Ecto neural progenitor cell (in vitro differentiated cells): ENCODE measurements around the gene IL2RA.
"Not testable (repeated sequence)": the region's sequence is repeated elsewhere in the genome, so short reads cannot be mapped to it uniquely, and the experiment has no call there.

Experiments
- DNase-seq: peaks from one replicate; pipeline ENCODE4 v3.0.0-alpha.2; 2018; ENCODE audit warnings: low spot score

IL2RA gene

GRCh38 chr10:6062101-6062771, at the start of gene IL2RA:
TSS of gene IL2RA (minus strand) at chr10:6062367. CDS start at chr10:6062151, 216 bp downstream.
- DNase-seq = no peak

DNA sequence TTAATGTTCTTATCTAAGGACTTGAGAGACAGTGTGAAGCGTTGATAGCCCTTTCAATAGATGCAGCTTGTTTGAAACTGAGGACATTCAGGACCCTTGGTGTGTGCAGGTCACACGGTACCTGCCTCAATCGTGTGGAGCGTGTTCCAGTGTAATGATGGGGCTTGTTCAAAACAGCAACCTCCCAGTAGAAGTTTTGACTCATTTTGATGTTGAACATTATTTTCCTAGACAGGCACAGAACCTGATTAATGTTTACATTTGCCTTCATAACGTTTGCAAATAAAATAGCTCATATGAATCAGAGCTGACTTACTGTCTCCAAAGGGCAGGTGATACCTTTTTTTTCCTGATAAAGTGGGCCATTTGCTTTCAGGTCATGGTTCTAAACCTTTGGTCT, 48.0 kb upstream of the IL2RA start:
- no peak for DNase-seq

DNA sequence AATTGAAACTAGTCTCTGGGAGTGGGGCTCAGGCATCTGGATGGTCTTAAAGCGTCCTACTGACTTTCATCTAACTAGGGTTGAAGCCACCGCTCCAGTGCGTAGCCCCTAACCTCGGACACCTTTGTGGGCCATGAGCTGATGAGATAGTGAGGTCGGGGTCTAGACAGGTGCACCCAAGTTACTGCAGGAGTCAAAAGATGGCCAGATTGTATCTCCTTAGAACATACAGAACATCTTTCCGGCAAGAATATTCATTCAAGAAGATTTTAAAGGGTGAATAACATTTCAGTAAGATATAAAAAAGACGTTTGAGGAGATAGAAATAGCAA, 47.2 kb upstream of the IL2RA start:
- no peak for DNase-seq

DNA sequence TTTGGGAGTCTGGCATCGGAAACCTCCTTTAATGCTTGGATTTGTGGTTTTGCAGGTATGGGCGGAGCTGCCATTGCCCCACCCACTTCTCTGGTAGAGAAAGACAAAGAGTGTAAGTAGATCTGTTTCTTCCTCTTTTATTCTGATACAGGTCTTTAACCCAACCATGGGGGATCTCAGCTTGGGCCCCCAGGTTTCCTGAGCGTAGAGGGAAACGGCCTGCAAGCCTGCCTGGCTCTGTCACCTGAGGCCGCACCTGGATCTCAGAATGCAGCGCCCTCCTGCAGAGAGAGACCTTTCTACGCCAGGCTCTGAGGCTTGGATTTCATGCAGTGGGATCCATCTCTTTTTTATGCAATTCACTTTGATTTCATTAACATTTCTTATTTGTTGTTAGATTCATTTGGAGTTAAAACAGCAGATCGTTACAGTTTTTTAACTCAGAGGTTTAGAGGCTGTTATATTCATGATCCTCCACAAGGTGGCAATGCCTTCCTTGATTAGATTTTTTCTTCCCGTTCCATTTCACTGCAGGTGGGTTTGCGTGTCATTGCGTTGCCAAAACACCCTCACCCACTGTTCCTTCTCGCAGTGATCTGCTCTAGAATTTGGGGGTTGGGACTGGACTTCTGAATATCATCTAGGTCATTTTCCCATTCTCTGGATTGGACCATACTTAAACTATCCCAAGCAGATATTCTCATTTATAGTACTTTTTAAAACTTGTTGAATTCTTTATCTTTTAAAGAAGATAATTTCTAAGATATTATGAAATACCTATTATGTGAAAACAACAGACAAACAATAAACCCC, 46.7 kb upstream of the IL2RA start:
- no peak for DNase-seq

GRCh38 chr10:6108072-6108471, 45.9 kb upstream of the IL2RA start:
- DNase-seq = no peak

DNA sequence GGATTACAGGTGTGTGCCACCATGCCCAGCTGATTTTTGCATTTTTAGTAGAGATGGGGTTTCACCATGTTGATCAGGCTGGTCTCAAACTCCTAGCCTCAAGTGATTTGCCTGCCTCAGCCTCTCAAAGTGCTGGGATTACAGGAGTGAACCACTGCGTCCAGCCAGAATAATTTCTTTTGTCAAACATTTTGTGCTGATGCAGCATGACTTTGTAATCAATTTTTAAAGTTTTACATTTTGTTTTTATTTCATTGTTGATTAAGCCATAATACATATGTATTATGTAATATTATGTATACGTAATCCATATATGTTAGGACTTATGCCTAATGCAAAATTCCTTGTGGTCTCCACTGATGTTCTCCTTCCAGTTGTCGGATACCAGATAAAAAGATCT, 45.4 kb upstream of the IL2RA start:
- not testable (repeated sequence) for DNase-seq

DNA sequence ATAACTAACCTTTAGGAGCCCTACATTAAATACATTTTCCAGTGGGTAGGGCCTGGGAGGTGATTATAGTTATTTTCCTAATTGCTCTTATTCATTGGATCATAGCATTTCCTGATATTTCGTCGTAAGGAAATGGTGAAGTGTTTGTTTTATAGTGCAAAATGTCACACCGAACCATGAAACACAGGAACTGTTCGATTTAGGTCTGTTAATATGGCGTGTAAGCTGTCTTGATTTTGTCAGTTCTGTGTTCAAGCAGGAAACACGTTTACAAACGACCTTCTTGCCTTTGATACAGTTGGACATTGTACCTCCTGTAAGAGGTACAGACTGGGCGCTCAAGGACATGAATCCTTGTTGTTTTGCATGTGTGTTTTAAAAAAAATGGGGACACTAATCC, 41.4 kb upstream of the IL2RA start:
- no peak for DNase-seq

DNA sequence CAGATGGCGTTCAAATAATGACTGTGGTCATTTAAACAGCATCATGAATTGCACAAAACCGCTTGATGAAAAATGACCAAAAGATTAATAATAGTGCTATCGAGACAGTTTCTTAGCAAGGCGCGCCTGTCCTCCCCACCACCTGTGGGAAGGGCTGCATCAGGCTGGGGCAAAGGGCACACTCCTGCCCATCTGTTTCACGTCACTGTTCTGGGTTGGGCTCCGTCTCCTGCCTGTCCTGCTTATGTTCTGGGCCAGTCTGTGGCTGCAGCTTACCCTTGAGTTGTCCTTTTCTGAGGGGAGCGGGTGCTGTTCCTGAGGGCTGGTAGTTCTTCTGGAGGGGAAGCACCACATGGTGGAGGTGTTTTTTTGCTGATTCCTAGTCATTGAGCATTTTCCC, 40.0 kb upstream of the IL2RA start:
- no peak for DNase-seq

DNA sequence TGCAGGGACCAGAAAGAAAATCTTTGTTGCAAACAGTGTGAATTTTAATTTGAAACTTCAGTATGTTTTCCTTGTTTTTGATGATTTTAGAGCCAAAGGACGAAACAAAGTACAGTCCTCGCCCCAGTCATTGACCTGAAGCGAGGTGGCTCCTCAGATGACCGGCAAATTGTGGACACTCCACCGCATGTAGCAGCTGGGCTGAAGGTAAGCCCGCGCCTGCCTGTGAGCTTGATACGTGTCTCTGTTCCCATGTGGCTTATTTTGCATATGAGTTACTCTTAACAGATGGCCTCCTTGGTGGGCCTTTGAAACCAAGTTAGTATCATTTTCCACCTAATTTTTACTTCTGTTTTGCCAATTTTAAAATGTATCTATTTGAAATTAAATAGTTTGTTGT, 39.0 kb upstream of the IL2RA start:
- no peak for DNase-seq

DNA sequence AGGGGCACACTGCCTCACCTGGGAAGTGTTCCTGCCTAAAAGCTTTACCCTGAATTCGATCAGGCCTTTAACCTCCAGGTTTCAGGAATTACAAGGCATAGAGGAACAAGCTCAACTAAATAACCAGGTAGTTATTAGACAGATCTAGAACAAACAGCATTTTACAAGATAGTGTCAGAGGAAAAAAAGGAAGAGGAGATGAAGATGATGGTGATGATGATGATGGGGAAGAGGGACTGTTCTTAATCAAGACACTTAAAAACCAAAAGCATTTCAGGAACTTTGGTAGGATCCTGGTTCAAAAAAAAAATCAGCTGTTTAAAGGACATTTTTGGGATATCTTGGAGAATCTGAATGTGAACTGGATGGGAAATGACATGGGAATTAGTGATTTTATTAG, 38.2 kb upstream of the IL2RA start:
- DNase-seq = no peak

DNA sequence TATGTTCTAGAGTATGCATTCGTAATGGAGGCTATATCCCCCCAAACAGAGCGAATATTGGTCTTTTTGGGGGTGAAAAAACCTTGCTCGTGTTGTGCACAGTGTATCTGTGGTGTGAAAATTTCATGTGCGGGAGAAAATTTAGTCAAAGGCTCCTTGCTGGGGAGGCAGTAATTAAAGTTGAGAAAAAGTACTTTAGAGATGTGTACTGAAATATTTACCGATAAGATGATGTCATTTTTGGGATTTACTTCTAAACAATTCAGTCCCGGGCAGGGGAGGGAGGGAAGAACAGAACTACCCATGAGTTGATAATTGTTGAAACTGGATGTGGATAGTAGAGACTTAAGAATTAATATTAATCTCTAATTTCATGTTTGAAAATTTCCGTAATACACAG, 36.0 kb upstream of the IL2RA start:
- DNase-seq = no peak

DNA sequence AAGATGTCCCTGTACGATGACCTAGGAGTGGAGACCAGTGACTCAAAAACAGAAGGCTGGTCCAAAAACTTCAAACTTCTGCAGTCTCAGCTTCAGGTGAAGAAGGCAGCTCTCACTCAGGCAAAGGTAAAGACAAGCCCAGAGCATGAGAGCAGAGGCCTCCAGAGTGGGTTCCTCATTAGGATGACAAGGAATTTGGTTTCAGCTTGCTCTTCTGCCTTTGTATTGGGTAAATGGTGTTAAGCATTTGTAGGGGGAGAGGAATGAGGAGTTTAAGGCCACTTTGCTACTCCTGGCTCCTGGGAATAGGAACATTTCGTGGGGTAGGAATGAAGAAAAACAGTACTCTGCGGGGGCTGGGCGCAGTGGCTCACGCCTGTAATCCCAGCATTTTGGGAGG, 34.9 kb upstream of the IL2RA start:
- DNase-seq = no peak

- no peak for DNase-seq
Observed at GRCh38 chr10:6095810-6096570, 33.8 kb upstream of the IL2RA start.

GRCh38 chr10:6092731-6093130, 30.6 kb upstream of the IL2RA start:
- no peak for DNase-seq

GRCh38 chr10:6091630-6092029, 29.5 kb upstream of the IL2RA start:
- DNase-seq = no peak

DNA sequence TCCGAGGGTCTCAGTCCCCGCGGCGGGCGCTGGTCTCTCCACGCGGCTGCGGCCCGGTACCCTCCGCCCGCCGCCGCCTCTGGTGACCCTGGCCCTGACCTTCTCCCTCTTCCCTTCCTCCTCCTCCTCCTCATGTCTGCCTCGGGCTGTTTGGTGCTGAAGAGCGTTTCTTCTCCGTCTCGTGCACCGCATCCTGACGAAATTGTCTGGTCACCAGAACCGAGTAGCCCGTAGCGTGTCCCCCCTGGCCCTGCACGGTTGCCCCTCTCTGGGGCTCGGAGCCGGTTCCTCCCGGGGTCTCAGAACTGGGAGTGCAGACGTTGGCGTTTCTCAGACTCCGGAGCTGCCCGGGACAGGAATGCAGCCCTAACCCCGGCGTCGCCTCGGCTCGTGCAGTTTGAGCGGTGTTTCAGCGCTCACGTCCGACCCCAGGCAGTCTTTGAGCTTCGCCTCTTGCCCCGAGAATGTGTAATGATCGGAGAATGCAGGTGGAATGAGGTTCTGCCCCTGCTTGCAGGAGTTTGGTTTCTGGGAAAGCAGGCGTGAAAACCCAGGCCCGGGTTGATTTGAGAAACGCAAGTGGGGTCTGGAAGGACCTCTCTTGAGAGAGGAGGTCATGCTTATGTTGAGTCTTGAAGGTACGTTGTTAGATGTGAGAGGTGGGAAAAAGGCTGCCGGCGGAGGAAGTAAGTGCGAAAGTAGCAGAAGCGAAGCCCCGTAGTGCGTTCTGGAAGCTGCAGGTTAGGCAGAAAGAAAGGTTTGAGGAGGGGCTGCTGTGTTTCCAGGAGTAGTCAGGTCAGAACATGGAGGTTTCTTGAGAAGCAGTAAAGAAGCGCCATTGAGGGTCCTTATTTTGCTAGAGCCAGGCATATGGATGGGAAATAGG, 27.4 kb upstream of the IL2RA start:
- peak; percentile 81 for DNase-seq

GRCh38 chr10:6088721-6089333, 26.7 kb upstream of the IL2RA start, which contains the start of gene RBM17:
TSS of gene RBM17 (plus strand) at chr10:6089034. CDS start at chr10:6097066, 8,032 bp downstream.
- DNase-seq = peak; percentile 99

- peak; percentile 87 for DNase-seq
Observed at GRCh38 chr10:6086375-6087233, 24.4 kb upstream of the IL2RA start.

DNA sequence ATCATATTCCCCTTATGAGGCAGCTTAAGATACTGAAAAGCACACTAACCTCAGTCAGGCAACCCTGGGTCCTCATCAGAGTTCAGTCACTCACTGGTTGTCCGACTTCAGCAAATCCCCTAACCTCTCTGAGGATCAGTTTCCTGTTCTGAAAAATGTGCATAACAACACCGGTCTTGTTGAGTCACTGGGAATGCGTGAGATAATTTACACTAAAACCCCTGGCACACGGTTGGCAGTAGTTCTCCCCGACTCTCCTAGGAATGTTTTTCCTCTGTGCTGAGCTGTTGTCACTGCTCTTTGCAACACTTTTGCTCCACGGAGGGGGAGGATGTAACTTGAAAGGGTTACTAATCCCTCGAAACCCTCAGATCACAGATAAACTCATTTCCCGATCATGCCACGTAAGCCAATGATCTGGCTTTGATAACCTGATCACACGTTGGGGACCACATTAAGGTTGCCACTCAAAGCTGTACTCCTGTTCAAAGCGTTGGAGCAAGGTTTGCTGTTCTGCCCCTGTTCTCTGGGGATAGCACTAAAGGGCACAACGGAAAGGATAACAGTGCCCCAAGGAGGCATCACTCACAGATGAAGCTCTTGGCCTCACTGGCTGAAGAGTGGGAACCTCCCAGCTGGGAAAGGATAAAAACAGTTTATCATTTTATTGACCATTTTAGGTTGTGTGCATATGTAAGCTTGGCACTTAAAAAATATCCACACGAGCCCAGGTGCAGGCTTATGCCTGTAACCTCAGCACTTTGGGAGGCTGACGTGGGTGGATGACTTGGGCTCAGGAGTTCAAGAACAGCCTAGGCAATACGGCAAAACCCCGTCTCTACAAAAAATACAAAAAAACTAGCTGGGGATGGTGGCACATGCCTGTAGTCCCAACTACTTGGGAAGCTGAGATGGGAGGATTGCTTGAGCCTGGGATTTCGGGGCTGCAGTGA, 21.6 kb upstream of the IL2RA start:
- no peak for DNase-seq
